Putamen (tissue), 1 donor: ENCODE results near the gene FEM1B.
"Not testable (repeated sequence)": the region's sequence is repeated elsewhere in the genome, so short reads cannot be mapped to it uniquely, and the experiment has no call there.

Source experiments
- DNase-seq: peaks from one replicate; pipeline ENCODE4 v3.0.0-alpha.2; 2016; ENCODE audit warnings: low spot score

Gene FEM1B

GRCh38 chr15:68277603-68278344, at the start of gene FEM1B:
Gene FEM1B, plus strand, starts transcription at chr15:68277745. Its CDS starts 673 bp downstream, at chr15:68278418.
- peak; percentile 95 for DNase-seq

GRCh38 chr15:68228143-68228970, 49.2 kb upstream of the FEM1B start:
- no peak for DNase-seq

- DNase-seq: no peak
Measured at GRCh38 chr15:68228971-68229385, 48.6 kb upstream of the FEM1B start.

- peak; percentile 83 for DNase-seq
Measured at GRCh38 chr15:68229386-68230156, 48.0 kb upstream of the FEM1B start, which contains the start of gene CLN6. Gene CLN6, minus strand, starts transcription at chr15:68229728. Its CDS starts 144 bp downstream, at chr15:68229584.

- DNase-seq: no peak
Measured at GRCh38 chr15:68230157-68231100, 47.1 kb upstream of the FEM1B start.

- DNase-seq: no peak
Measured at GRCh38 chr15:68231102-68231818, 46.3 kb upstream of the FEM1B start.

GRCh38 chr15:68232449-68232848, 45.1 kb upstream of the FEM1B start:
- DNase-seq: no peak

GRCh38 chr15:68232937-68233336, 44.6 kb upstream of the FEM1B start:
- no peak for DNase-seq

GRCh38 chr15:68234060-68234459, 43.5 kb upstream of the FEM1B start:
- DNase-seq: no peak

- DNase-seq: not testable (repeated sequence)
Measured at GRCh38 chr15:68234520-68234919, 43.0 kb upstream of the FEM1B start.

GRCh38 chr15:68235022-68235421, 42.5 kb upstream of the FEM1B start:
- DNase-seq: no peak

- no peak for DNase-seq
Measured at GRCh38 chr15:68239025-68239424, 38.5 kb upstream of the FEM1B start.

GRCh38 chr15:68241088-68241935, 36.2 kb upstream of the FEM1B start:
- no peak for DNase-seq

- no peak for DNase-seq
Measured at GRCh38 chr15:68244235-68244634, 33.3 kb upstream of the FEM1B start.

- no peak for DNase-seq
Measured at GRCh38 chr15:68249058-68249713, 28.4 kb upstream of the FEM1B start.

GRCh38 chr15:68252925-68253534, 24.5 kb upstream of the FEM1B start:
- peak; percentile 69 for DNase-seq

- DNase-seq: peak; percentile 91
Measured at GRCh38 chr15:68256675-68257450, 20.7 kb upstream of the FEM1B start.

GRCh38 chr15:68258692-68259091, 18.9 kb upstream of the FEM1B start:
- DNase-seq: no peak
